HepG2 (cell line): ENCODE results near the gene CPOX. TPM values are rescaled to one million over a fixed set of nuclear protein-coding genes. Genes with fewer than 3 reads are reported as not detected.

Experiments used
- ATAC-seq: fragments of 200-7000 bp; cut with Tn5 transposase; 3 replicates; pipeline ENCODE4 v1.9.1; 2020; ENCODE audit warnings: mild to moderate bottlenecking, moderate library complexity
- BruUV-seq: library from RNA; stranded (reverse); fragments of 400-500 nt; replicated peaks from 2 replicates; lab custom pipeline; 2021; lab: Mats Ljungman, UMichigan
- CTCF ChIA-PET: fragments of 300-600 bp; formaldehyde crosslinking; extraction: SDS; loops from one replicate; lab custom pipeline; 2021; ENCODE audit warnings: low total read pairs, inconsistent platforms, low intra/inter-chr PET ratio; lab: Yijun Ruan, JAX
- POLR2A ChIA-PET: fragments of 350-600 bp; sonication (Branson Sonifier 250); formaldehyde crosslinking; loops from one replicate; lab custom pipeline; 2020; ENCODE audit warnings: antibody characterized with exemption, inconsistent platforms; lab: Yijun Ruan, JAX
- DNase-seq: peaks from one replicate; pipeline ENCODE4 v3.0.0-alpha.2; 2015; ENCODE audit warnings: low spot score
- FAIRE-seq: peaks from 3 replicates; lab custom pipeline; 2011; peaks lifted over from hg19 to GRCh38; lab: Jason Lieb, UNC
- H2AFZ ChIP-seq: one replicate; pipeline ENCODE4 v1.6.1; 2011; ENCODE audit warnings: low read length, inconsistent platforms
- H3K27ac ChIP-seq: fragments of 300-600 bp; 3 replicates; pipeline ENCODE4 v1.8.0; 2011; ENCODE audit warnings: mixed run types, mild to moderate bottlenecking, mixed read lengths, low read length, inconsistent platforms; ENCODE audit not compliant: insufficient read depth; ENCODE audit errors: extremely low read length
- H3K27me3 ChIP-seq, 2 experiments: fragments of 200-600 bp in 1 of 2; 2 replicates in 1 of 2; 3 replicates in 1 of 2; pipeline versions ENCODE4 v1.6.0 to v1.8.0; 2011; ENCODE audit warnings: low read length in 2 of 2, mild to moderate bottlenecking in 2 of 2, moderate library complexity in 2 of 2, inconsistent platforms in 1 of 2; ENCODE audit not compliant: insufficient read depth in 2 of 2, control insufficient read depth in 1 of 2
- H3K36me3 ChIP-seq, 2 experiments: fragments of 200-600 bp in 1 of 2; replicated peaks in 1 of 2; 2 replicates in 1 of 2; 3 replicates in 1 of 2; pipeline versions ENCODE4 v1.5.1 to v1.8.0; 2011; ENCODE audit warnings: low read length in 2 of 2, inconsistent platforms in 1 of 2; ENCODE audit not compliant: insufficient read depth in 2 of 2, control insufficient read depth in 1 of 2
- H3K4me1 ChIP-seq: 2 replicates; pipeline ENCODE4 v1.5.1; 2012; ENCODE audit warnings: low read length, inconsistent platforms; ENCODE audit not compliant: insufficient read depth
- H3K4me2 ChIP-seq: 2 replicates; pipeline ENCODE4 v1.6.0; 2011; ENCODE audit warnings: low read depth, low read length, inconsistent platforms
- H3K4me3 ChIP-seq, 3 experiments: fragments of 200-600 bp in 1 of 3; sonication (generic), shearing (Covaris generic) in 1 of 3; replicated peaks in 1 of 3; 2 replicates each; pipeline ENCODE4 v1.5.1; 2011 to 2016; ENCODE audit warnings: low read length in 3 of 3, inconsistent platforms in 2 of 3, low read depth in 2 of 3, mild to moderate bottlenecking in 2 of 3, control low read depth in 1 of 3, mixed read lengths in 1 of 3; ENCODE audit not compliant: insufficient read depth in 1 of 3
- H3K79me2 ChIP-seq: one replicate; pipeline ENCODE4 v1.6.1; 2011; ENCODE audit warnings: low read length, inconsistent platforms; ENCODE audit not compliant: insufficient read depth
- H3K9ac ChIP-seq: 2 replicates; pipeline ENCODE4 v1.6.0; 2011; ENCODE audit warnings: mild to moderate bottlenecking, low read depth, low read length, inconsistent platforms; ENCODE audit not compliant: insufficient read depth
- H3K9me3 ChIP-seq: 2 replicates; pipeline ENCODE4 v1.5.1; 2012; ENCODE audit warnings: mild to moderate bottlenecking, low read length
- H4K20me1 ChIP-seq: 2 replicates; pipeline ENCODE4 v1.6.0; 2011; ENCODE audit warnings: inconsistent platforms, mild to moderate bottlenecking, low read length, moderate library complexity; ENCODE audit not compliant: insufficient read depth
- CAMTA2 ChIP-seq: sonication (generic); formaldehyde crosslinking; IDR thresholded peaks from 2 replicates; pipeline ENCODE4 v1.4.0; 2020; ENCODE audit warnings: mild to moderate bottlenecking, missing genetic modification reagents, borderline replicate concordance
- EP300 ChIP-seq, 3 experiments: sonication (generic) in 1 of 3; formaldehyde crosslinking in 1 of 3; IDR thresholded peaks; 2 replicates each; pipeline versions ENCODE4 v1.5.1 to v1.6.1; 2011 to 2020; ENCODE audit warnings: low read depth in 2 of 3, low read length in 2 of 3, borderline replicate concordance in 1 of 3, improper control_type of control experiment in 1 of 3, mild to moderate bottlenecking in 1 of 3, missing genetic modification reagents in 1 of 3, moderate library complexity in 1 of 3
- NR2F1 ChIP-seq, 2 experiments: fragments of 450-650 bp in 1 of 2; formaldehyde crosslinking in 1 of 2; IDR thresholded peaks; 2 replicates each; pipeline versions ENCODE4 v1.5.0 to v1.6.1; 2016 to 2020; ENCODE audit warnings: mild to moderate bottlenecking in 1 of 2, missing compliant biosample characterization in 1 of 2, missing genetic modification reagents in 1 of 2, moderate library complexity in 1 of 2
- PHF20 ChIP-seq: sonication (generic); formaldehyde crosslinking; IDR thresholded peaks from 2 replicates; pipeline ENCODE4 v1.5.0; 2020; ENCODE audit warnings: mild to moderate bottlenecking, missing genetic modification reagents
- XRCC5 ChIP-seq: fragments of 200-400 bp; formaldehyde crosslinking; optimal IDR thresholded peaks from 2 replicates; pipeline ENCODE3; 2017; ENCODE audit warnings: mild to moderate bottlenecking, low read length
- ZBTB20 ChIP-seq: sonication (generic); formaldehyde crosslinking; IDR thresholded peaks from 2 replicates; pipeline ENCODE4 v1.8.1; 2023; ENCODE audit warnings: missing genetic modification reagents, low read depth, mild to moderate bottlenecking, borderline replicate concordance
- ZNF484 ChIP-seq: sonication (generic); formaldehyde crosslinking; IDR thresholded peaks from 2 replicates; pipeline ENCODE4 v1.5.1; 2020; ENCODE audit warnings: mild to moderate bottlenecking, low read depth, missing genetic modification reagents, borderline replicate concordance
- ZNF792 ChIP-seq: IDR thresholded peaks from 2 replicates; pipeline ENCODE4 v1.6.1; 2016
- ZNF83 ChIP-seq: sonication (generic); formaldehyde crosslinking; IDR thresholded peaks from 2 replicates; pipeline ENCODE4 v1.4.0; 2020; ENCODE audit warnings: missing genetic modification reagents, mild to moderate bottlenecking, borderline replicate concordance
- WGBS: methylation state at CpG from one replicate; pipeline ENCODE4 v1.1.6; 2017; ENCODE audit warnings: low lambda C conversion rate; 5-methylcytosine and 5-hydroxymethylcytosine counted together
- in situ Hi-C: cut with HindIII; loops from 2 replicates; pipeline ENCODE4 v1.10.0; 2017; ENCODE audit warnings: low pct_unique_long_range_greater_than_20kb; ENCODE audit not compliant: extremely low pct_ligation_motif_present
- intact Hi-C: fragments of 100-400 bp; cut with micrococcal nuclease; formaldehyde crosslinking; loops from one replicate; pipeline ENCODE4 v1.10.0; 2022; ENCODE audit not compliant: unreplicated experiment
- polyA plus RNA-seq, 8 experiments: library from polyadenylated mRNA; depleted of rRNA in 3 of 8; stranded (reverse) in 7 of 8; unstranded in 1 of 8; fragments of >200 nt; fragmentation: Illumina TruSeq in 4 of 8; extraction: Trizol in 4 of 8; gene quantifications; 2 replicates each; pipeline versions ENCODE4 v1.2.1 to v1.2.3, GENCODE V29; 2011 to 2016; ENCODE audit warnings: low read depth in 4 of 8, missing spikeins in 1 of 8, mixed read lengths in 1 of 8; ENCODE audit not compliant: insufficient read depth in 1 of 8
- total RNA-seq, 5 experiments: library from RNA; depleted of rRNA; stranded (reverse); fragments of >200 nt; fragmentation: Illumina TruSeq; extraction: Trizol; gene quantifications; 2 replicates each; pipeline ENCODE4 v1.2.3, GENCODE V29; 2016; ENCODE audit warnings: low read depth in 1 of 5
- TF ChIP-seq, protein P1 (sequence below): sonication (generic); formaldehyde crosslinking; IDR thresholded peaks from 2 replicates; pipeline ENCODE4 v1.8.1; 2023; ENCODE audit warnings: mild to moderate bottlenecking, inconsistent platforms, moderate library complexity, missing genetic modification reagents, borderline replicate concordance
- TF ChIP-seq, protein P2 (sequence below): sonication (generic); formaldehyde crosslinking; IDR thresholded peaks from 2 replicates; pipeline ENCODE4 v1.4.0; 2020; ENCODE audit warnings: missing genetic modification reagents, borderline replicate concordance
- TF ChIP-seq, protein P3 (sequence below): sonication (generic); formaldehyde crosslinking; IDR thresholded peaks from 2 replicates; pipeline ENCODE4 v1.4.0; 2020; ENCODE audit warnings: low read depth, missing genetic modification reagents

Gene CPOX
- total and polyA plus RNA-seq, 2 of the 13 experiments (the other 11 are each of a cell fraction or from before 2014, with no cell fraction given), result 34.2 to 37.2 TPM

GRCh38 chr3:98553021-98553563 is 40.3 kb downstream of the CPOX start:
- Histone ChIP-seq H4K20me1 (no peaks in the 10 kb centered on the region), H3K36me3 (no peaks in the 10 kb centered on the region), H3K4me3 (no peak overlapping the region), H3K4me1 (no peaks in the 10 kb centered on the region), H3K79me2 (no peaks in the 10 kb centered on the region), H3K9ac (no peak overlapping the region), H3K9me3 (no peaks in the 10 kb centered on the region), H3K27ac (no peak overlapping the region)
- DNase-seq (no peak), ATAC-seq (no peak)
- CTCF ChIA-PET, result no interaction called here
- POLR2A ChIA-PET, result no interaction called here
- in situ Hi-C loops, result loop anchor here (25.0 kb wide), 1 partner anchor 516 kb away; the partner anchor contains the start of gene GABRR3
- TF ChIP-seq EP300 (IDR thresholded peaks at IDR 0.05; ENCODE audit: low read depth in 2 of 2, low read length in 2 of 2) (no peak), EP300 (CRISPR knock-in tag; IDR thresholded peaks at IDR 0.05; ENCODE audit: borderline replicate concordance) (no peak), ZNF484 (no peak), ZBTB20 (CRISPR knock-in tag) (no peak), CAMTA2 (CRISPR knock-in tag) (no peak), PHF20 (CRISPR knock-in tag) (no peak), XRCC5 (no peak), ZNF792 (CRISPR knock-in tag) (no peak), NR2F1 (CRISPR knock-in tag; IDR thresholded peaks at IDR 0.05) (no peak), ZNF83 (CRISPR knock-in tag) (no peak)
- TF ChIP-seq, protein P1, sequence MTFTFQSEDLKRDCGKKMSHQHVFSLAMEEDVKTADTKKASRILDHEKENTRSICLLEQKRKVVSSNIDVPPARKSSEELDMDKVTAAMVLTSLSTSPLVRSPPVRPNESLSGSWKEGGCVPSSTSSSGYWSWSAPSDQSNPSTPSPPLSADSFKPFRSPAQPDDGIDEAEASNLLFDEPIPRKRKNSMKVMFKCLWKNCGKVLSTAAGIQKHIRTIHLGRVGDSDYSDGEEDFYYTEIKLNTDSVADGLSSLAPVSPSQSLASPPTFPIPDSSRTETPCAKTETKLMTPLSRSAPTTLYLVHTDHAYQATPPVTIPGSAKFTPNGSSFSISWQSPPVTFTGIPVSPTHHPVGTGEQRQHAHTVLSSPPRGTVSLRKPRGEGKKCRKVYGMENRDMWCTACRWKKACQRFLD (CRISPR knock-in tag), result no peak
- TF ChIP-seq, protein P2, sequence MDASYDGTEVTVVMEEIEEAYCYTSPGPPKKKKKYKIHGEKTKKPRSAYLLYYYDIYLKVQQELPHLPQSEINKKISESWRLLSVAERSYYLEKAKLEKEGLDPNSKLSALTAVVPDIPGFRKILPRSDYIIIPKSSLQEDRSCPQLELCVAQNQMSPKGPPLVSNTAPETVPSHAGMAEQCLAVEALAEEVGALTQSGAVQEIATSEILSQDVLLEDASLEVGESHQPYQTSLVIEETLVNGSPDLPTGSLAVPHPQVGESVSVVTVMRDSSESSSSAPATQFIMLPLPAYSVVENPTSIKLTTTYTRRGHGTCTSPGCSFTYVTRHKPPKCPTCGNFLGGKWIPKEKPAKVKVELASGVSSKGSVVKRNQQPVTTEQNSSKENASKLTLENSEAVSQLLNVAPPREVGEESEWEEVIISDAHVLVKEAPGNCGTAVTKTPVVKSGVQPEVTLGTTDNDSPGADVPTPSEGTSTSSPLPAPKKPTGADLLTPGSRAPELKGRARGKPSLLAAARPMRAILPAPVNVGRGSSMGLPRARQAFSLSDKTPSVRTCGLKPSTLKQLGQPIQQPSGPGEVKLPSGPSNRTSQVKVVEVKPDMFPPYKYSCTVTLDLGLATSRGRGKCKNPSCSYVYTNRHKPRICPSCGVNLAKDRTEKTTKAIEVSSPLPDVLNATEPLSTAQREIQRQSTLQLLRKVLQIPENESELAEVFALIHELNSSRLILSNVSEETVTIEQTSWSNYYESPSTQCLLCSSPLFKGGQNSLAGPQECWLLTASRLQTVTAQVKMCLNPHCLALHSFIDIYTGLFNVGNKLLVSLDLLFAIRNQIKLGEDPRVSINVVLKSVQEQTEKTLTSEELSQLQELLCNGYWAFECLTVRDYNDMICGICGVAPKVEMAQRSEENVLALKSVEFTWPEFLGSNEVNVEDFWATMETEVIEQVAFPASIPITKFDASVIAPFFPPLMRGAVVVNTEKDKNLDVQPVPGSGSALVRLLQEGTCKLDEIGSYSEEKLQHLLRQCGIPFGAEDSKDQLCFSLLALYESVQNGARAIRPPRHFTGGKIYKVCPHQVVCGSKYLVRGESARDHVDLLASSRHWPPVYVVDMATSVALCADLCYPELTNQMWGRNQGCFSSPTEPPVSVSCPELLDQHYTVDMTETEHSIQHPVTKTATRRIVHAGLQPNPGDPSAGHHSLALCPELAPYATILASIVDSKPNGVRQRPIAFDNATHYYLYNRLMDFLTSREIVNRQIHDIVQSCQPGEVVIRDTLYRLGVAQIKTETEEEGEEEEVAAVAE (CRISPR knock-in tag), result no peak
- TF ChIP-seq, protein P3, sequence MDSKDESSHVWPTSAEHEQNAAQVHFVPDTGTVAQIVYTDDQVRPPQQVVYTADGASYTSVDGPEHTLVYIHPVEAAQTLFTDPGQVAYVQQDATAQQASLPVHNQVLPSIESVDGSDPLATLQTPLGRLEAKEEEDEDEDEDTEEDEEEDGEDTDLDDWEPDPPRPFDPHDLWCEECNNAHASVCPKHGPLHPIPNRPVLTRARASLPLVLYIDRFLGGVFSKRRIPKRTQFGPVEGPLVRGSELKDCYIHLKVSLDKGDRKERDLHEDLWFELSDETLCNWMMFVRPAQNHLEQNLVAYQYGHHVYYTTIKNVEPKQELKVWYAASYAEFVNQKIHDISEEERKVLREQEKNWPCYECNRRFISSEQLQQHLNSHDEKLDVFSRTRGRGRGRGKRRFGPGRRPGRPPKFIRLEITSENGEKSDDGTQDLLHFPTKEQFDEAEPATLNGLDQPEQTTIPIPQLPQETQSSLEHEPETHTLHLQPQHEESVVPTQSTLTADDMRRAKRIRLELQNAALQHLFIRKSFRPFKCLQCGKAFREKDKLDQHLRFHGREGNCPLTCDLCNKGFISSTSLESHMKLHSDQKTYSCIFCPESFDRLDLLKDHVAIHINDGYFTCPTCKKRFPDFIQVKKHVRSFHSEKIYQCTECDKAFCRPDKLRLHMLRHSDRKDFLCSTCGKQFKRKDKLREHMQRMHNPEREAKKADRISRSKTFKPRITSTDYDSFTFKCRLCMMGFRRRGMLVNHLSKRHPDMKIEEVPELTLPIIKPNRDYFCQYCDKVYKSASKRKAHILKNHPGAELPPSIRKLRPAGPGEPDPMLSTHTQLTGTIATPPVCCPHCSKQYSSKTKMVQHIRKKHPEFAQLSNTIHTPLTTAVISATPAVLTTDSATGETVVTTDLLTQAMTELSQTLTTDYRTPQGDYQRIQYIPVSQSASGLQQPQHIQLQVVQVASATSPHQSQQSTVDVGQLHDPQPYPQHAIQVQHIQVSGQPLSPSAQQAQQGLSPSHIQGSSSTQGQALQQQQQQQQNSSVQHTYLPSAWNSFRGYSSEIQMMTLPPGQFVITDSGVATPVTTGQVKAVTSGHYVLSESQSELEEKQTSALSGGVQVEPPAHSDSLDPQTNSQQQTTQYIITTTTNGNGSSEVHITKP (CRISPR knock-in tag), result no peak
- TF ChIP-seq, all 625 proteins: peak for 0
- Histone ChIP-seq H2AFZ (no peak overlapping the region), H3K27me3 (no peaks in the 10 kb centered on the region), H3K4me2 (no peak overlapping the region)
- 65% methylated on average over 6 of the region's 6 CpGs for WGBS
- no TSS peak for BruUV-seq
- intact Hi-C loops, result no loop called here
- FAIRE-seq, result no peak
